Motor neuron (in vitro differentiated cells): ENCODE measurements around the gene TFDP1. TPM values are rescaled to one million over a fixed set of nuclear protein-coding genes. Genes with fewer than 3 reads are reported as not detected.
"Not testable (repeated sequence)": the region's sequence is repeated elsewhere in the genome, so short reads cannot be mapped to it uniquely, and the experiment has no call there.

Experiments
- ATAC-seq, 8 experiments: fragments of 200-7000 bp; cut with Tn5 transposase; replicated peaks in 6 of 8; 2 replicates each; pipeline ENCODE4 v1.8.0; 2021; ENCODE audit warnings: mild to moderate bottlenecking in 8 of 8, moderate library complexity in 8 of 8
- H3K27ac ChIP-seq, 2 donors: fragments of 250-450 bp; sonication (Bioruptor Pico); 2 replicates each; pipeline ENCODE4 v1.9.0; 2021; ENCODE audit warnings: antibody characterized with exemption in 2 of 2, mild to moderate bottlenecking in 2 of 2, moderate library complexity in 1 of 2
- H3K4me1 ChIP-seq, 2 donors: fragments of 250-450 bp; sonication (Bioruptor Pico); replicated peaks in 1 of 2; 2 replicates each; pipeline ENCODE4 v1.6.1; 2021; ENCODE audit warnings: antibody characterized with exemption in 2 of 2, mild to moderate bottlenecking in 2 of 2, moderate library complexity in 1 of 2
- H3K4me3 ChIP-seq, 5 donors: fragments of 250-450 bp; sonication (Bioruptor Pico); 2 replicates each; pipeline ENCODE4 v1.9.0; 2021; ENCODE audit warnings: antibody characterized with exemption in 5 of 5, mild to moderate bottlenecking in 5 of 5, moderate library complexity in 4 of 5
- WGBS, 10 experiments: fragments of 450-650 bp; shearing (Covaris generic); methylation state at CpG; one replicate each; pipeline ENCODE4 v1.0.0; 2022; 5-methylcytosine and 5-hydroxymethylcytosine counted together
- in situ Hi-C, 9 experiments: fragments of 400-800 bp; cut with MboI; loops; one replicate each; pipeline ENCODE4 v1.15.0; 2021; ENCODE audit warnings: low sequenced_read_pairs in 9 of 9, low pct_unique_long_range_greater_than_20kb in 2 of 9; ENCODE audit not compliant: unreplicated experiment in 9 of 9
- total RNA-seq, 8 experiments: library from RNA; unstranded; fragments of 300-600 nt; gene quantifications; 2 replicates each; pipeline versions ENCODE4 v1.2.3 to v1.2.4, GENCODE V29; 2022

The TFDP1 gene
- total RNA-seq, 8 experiments from 2014 or later, result 17.9 to 98.9 (median 39.5) TPM

DNA sequence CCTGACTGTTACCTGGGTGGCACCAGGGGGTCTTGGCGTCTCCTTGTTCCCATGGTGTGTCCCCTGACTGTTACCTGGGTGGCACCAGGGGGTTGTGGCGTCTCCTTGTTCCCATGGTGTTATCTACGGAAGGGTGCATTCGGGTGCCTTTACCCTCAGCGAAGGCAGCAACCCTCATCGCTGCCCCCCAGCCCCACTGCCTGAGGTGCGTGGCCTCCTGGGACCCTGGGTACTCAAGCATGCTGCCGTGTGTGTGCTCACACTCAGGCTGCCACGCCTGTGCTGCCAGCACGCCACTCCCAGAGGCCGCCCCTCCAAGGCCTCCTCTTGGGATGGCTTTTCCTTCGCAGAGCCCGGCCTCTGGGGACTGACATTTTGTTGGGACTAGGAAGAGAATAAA lies 25.1 kb downstream of the TFDP1 start:
- H3K4me3 ChIP-seq, result no peak overlapping the region
- 67 to 100% (median 100%) methylated on average over 1 to 7 of the region's 13 CpGs; no CpG with 5 or more reads in 3 of the 10 experiments for WGBS, 10 experiments
- H3K4me1 ChIP-seq, result no peaks in the 10 kb centered on the region
- in situ Hi-C loops, result no loop called here
- H3K27ac ChIP-seq, result no peak overlapping the region
- no peak for ATAC-seq

DNA sequence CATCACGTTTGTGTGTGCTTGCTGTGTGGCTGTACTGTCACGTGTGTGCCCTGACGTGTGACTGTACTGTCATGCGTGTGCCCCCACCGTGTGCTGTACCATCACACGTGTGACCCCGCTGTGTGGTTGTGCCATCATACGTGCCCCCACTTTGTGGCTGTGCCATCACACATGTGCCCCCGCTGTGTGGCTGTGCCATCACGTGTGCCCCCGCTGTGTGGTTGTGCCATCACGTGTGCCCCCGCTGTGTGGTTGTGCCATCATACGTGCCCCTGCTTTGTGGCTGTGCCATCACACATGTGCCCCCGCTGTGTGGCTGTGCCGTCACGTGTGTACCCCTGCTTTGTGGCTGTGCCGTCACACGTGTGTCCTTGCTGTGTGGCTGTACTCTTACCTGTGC lies 25.7 kb downstream of the TFDP1 start:
- Histone ChIP-seq H3K27ac (no peak overlapping the region), H3K4me3 (no peak overlapping the region), H3K4me1 (no peaks in the 10 kb centered on the region)
- no peak for ATAC-seq
- WGBS, 10 experiments, result 89 to 93% methylated on average over 3 to 9 of the region's 19 CpGs; no CpG with 5 or more reads in 8 of the 10 experiments
- in situ Hi-C loops, result no loop called here

DNA sequence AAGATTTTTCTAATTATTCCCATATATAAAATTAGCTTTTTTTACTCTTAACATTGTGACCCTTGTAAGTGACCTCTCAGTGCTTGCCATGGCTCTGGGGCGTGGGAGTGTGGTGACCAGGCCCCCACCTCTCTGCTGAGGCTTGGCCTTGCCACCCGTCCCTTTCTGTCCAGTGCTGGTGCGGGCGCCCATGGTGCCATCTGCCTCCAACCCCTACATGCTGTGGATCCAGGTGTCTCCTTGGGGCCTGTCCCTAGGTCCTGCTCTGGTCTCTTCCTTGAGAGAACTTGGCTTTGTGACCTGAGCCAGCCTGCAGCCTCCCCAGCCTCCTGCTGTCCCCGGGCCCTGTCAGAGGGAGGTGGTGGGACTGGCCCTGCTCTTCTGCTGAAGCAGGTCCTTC lies 27.4 kb downstream of the TFDP1 start:
- no peak for ATAC-seq
- WGBS, 10 experiments, result 100% methylated on average over 1 of the region's 5 CpGs; no CpG with 5 or more reads in 8 of the 10 experiments
- in situ Hi-C loops, result no loop called here
- Histone ChIP-seq H3K4me3 (no peak overlapping the region), H3K4me1 (no peaks in the 10 kb centered on the region), H3K27ac (no peak overlapping the region)

DNA sequence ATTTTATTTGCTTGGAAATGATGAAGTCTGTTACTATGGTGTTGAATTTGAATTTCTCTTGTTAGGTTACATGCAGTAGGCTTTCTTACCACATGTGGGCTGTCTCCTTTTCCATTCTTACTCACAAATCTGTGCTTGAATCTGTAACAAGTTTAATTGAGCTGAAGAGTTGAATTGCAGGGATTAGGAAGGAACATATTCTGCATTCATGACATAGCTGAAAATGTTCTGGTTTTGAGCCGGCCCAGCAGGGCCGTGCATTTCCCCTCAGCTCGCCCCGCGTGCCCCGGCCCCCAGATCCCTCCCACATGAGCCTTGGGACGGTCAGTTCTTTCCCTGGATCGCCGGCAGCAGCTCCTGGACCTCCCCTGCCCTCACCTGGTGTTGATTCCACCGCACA lies 28.1 kb downstream of the TFDP1 start:
- 60 to 95% methylated on average over 1 to 8 of the region's 10 CpGs; no CpG with 5 or more reads in 8 of the 10 experiments for WGBS, 10 experiments
- H3K4me3 ChIP-seq, result no peak overlapping the region

DNA sequence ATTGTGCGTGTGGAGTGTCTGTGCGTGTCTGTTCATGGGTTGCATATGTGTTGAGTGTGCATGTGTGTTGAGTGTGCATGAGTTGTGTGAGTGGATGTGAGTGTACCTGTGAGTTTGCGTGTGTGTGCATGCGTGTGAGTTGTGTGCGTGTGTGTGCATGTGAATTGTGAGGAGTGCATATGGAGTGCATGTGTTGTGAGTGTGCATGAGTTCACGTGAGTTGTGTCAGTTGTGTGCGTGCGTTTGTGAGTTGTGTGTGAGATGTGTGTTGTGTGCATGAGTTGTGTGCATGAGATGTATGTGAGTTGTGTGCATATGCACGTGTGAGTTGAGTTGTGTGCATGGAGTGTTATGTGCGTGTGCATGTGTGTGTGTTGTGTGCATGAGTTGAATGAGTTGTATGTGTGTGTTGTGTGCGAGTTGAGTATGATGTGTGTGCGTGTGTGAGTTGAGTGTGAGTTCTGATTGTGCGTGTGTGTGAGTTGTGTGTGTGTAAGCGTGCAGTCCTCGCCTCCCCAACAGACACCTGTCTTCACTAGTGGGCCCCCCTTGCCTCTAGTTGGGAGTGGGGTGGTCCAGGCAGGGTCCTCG lies 29.3 kb downstream of the TFDP1 start:
- Histone ChIP-seq H3K4me3 (no peak overlapping the region), H3K4me1 (no peaks in the 10 kb centered on the region), H3K27ac (no peak overlapping the region)
- no peak for ATAC-seq
- WGBS, 10 experiments, result 80 to 100% (median 90%) methylated on average over 1 to 8 of the region's 16 CpGs; no CpG with 5 or more reads in 2 of the 10 experiments
- in situ Hi-C loops, result no loop called here

More for the DNA sequence above, 28.1 kb downstream of the TFDP1 start:
- Histone ChIP-seq H3K4me1 (no peaks in the 10 kb centered on the region), H3K27ac (no peak overlapping the region)
- in situ Hi-C loops, result no loop called here
- ATAC-seq, result peak in 3 of 8 experiments; percentile 45 to 67 (median 47)

DNA sequence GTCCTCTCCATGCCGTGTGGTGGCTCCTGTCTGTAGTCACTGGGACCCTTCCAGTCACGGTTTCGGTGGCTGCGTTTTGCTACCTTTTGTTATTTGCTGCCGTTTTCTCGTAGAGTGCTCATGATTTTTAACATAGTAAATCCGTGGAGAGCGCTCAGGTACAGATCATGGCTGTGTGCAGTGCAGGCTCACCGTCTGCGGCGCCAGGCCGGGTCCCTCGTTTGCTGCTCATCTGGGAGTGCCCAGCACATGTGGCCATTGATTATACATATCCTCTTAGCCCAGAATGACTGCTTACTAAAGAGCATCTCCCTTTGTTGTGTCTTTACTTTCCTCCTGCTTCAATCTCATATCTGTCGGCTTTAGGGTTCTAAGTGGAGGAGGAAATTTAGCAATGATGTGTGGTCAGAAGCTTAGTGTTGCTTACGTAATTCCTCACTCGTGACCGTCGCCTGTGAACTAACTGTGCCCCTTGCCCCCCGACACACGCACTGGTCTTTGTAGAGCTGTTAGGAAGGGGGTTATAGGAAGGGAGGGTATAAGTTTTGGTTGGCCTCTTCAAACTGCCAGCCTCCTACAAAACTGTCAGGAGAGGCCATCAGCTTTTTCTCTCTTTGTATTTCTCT lies 31.8 kb downstream of the TFDP1 start:
- H3K27ac ChIP-seq, result no peak overlapping the region
- WGBS, 10 experiments, result 92 to 100% (median 96%) methylated on average over 3 to 9 of the region's 20 CpGs; no CpG with 5 or more reads in 3 of the 10 experiments
- H3K4me3 ChIP-seq, result no peak overlapping the region
- ATAC-seq, result no peak
- in situ Hi-C loops, result no loop called here
- H3K4me1 ChIP-seq, result no peaks in the 10 kb centered on the region

DNA sequence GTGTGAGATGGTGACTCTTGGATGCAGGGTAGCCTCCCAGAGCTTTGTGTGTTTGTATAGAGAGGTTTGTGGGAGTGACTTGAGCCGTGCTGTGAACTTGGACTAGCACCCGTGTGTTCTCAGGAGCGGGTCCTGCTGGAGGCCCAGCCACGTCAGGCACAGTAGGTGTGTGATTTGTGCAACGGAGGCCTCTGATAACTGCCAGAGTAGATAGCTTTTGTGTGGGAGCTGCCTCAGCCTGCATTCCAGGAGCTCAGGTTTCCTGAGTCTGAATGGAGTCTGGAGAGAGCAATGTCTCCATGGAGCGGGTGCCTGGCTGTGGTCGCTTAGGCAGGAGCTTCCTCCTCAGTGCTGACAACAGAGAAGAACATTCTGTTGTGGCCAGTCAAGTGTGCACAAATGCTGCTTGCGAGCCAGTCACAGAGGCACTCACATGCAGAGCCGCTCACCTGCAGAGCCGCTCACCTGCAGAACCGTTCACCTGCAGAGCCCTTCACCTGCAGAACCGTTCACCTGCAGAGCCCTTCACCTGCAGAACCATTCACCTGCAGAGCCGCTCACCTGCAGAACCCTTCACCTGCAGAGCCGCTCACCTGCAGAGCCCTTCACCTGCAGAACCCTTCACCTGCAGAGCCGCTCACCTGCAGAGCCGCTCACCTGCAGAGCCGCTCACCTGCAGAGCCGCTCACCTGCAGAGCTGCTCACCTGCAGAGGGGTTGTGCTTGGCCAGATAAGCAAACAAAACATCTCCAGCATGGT lies 32.6 kb downstream of the TFDP1 start:
- H3K27ac ChIP-seq, result no peak overlapping the region
- in situ Hi-C loops, result no loop called here
- WGBS, 10 experiments, result 60 to 100% (median 93%) methylated on average over 1 to 7 of the region's 18 CpGs; no CpG with 5 or more reads in 5 of the 10 experiments
- ATAC-seq, result peak in 3 of 8 experiments; percentile 45 to 94 (median 62)
- H3K4me1 ChIP-seq, result no peaks in the 10 kb centered on the region
- no peak overlapping the region for H3K4me3 ChIP-seq

DNA sequence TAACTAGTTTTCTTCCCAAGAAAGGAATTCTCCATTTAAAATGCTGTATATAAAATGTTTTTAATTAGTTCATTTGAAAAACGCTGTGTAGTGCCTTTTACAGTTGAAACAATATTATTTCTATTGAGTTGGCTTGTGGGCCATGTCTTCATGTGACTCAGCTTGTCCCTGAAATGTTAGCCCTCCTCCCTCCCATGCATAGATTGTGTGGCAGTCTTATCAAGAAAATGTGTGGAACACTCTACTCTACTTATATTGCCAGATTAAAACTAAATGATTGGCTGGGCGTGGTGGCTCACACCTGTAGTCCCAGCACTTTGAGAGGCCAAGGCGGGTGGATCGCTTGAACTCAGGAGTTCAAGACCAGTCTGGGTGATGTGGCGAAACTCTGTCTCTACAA lies 33.4 kb downstream of the TFDP1 start:
- H3K27ac ChIP-seq, result no peak overlapping the region
- WGBS, 10 experiments, result 50 to 100% (median 88%) methylated on average over 1 to 5 of the region's 5 CpGs; no CpG with 5 or more reads in 2 of the 10 experiments
- ATAC-seq, result no peak
- in situ Hi-C loops, result no loop called here
- no peaks in the 10 kb centered on the region for H3K4me1 ChIP-seq
- H3K4me3 ChIP-seq, result no peak overlapping the region

DNA sequence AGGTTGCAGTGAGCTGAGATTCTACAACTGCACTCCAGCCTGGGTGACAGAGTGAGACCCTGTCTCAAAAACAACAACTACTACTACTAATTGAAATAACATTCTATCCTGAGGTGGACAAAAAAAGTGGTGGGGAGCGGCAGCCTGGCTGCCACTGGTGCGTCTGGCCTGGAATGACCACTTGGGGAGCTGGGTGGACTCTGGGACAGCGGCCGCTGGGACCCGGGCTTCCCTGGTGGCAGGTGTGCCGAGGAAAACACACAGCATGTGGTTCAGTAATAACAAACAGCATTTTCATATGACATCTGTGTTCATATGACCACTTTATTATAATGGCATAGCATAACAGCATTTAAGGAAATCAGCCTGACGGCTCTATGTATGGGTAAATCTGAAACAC lies 33.9 kb downstream of the TFDP1 start:
- Histone ChIP-seq H3K4me1 (no peaks in the 10 kb centered on the region), H3K4me3 (no peak overlapping the region), H3K27ac (no peak overlapping the region)
- ATAC-seq, result no peak
- 56 to 94% (median 88%) methylated on average over 1 to 5 of the region's 7 CpGs; no CpG with 5 or more reads in 4 of the 10 experiments for WGBS, 10 experiments
- in situ Hi-C loops, result no loop called here

DNA sequence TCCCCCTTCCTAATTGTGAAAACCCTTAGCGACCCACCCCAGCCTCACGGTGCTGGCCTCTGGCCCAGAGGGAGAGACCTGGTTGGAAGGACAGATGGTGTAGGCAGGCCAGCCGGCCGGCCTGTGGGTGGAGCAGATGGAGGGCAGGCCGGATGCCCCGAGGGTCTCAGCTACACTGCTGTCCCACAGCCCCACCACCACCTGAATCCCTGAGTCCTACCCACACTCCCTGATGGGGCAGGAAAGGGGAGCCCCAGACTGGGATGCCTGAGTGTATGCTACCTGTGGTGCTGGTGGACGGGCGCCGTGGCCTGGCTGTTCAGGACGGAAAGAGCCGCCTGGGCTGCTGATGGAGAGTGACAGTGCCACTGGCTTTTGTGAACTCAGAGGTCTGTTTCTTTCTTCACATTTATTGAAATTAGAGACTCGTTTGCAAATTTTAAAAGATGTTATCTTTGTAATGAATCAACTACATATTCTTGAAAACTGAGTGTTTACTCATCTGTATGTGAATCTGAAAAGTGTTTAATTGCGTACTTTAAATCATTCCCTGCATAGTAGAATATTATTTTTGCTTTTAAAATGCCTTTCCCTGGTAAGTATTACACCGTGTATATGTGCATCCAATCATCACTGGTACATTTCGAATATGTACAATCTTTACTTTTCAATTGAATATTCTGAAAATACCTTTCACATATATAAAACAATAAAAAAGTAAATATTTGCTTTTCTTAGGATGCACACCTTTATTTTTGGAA lies 35.7 kb downstream of the TFDP1 start:
- no peaks in the 10 kb centered on the region for H3K4me1 ChIP-seq
- WGBS, 10 experiments, result 4 to 100% (median 85%) methylated on average over 1 to 14 of the region's 15 CpGs
- peak in 4 of 8 experiments; percentile 22 to 85 (median 72) for ATAC-seq
- in situ Hi-C loops, result no loop called here
- no peak overlapping the region for H3K27ac ChIP-seq
- no peak overlapping the region for H3K4me3 ChIP-seq

DNA sequence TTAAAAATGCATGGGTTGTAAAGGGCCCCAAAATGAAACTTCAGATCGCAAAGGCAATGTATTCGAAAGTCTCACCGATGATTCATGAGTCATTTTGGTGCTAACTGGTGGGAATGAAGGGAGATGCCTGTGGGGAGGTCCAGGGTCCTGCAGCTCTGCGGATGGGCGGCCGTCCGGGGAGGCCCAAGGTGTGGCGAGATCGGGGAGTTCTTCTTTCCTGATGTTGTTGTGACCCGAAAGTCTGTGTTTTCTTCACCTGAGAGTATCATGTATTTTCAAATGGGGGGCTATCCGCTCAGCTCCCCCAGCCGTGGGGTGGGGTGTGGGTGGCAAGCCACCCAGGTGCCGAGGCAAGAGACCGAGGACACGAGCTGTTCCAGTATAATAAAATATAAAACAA lies 36.5 kb downstream of the TFDP1 start:
- in situ Hi-C loops, result no loop called here
- H3K27ac ChIP-seq, result no peak overlapping the region

DNA sequence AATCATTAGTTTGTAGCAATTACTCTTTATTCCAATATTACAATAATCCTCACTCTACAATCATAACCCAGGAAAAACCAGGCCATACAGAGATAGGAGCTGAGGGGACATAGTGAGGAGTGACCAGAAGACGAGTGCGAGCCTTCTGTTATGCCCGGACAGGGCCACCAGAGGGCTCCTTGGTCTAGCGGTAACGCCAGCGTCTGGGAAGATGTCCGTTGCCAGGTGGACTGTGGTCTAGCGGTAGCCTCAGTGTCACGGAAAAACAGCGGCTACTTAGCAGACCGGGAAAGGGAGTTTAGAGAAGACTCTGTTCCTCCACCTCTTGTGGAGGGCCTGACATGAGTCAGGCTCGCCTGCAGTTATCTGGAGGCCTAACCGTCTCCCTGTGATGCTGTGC lies 36.9 kb downstream of the TFDP1 start:
- in situ Hi-C loops, ATAC-seq: not testable (repeated sequence)
- WGBS, 10 experiments, result 65% methylated on average over 5 of the region's 13 CpGs; no CpG with 5 or more reads in 9 of the 10 experiments

More for the DNA sequence above, 36.5 kb downstream of the TFDP1 start:
- ATAC-seq, result no peak
- H3K4me1 ChIP-seq, result no peaks in the 10 kb centered on the region
- no peak overlapping the region for H3K4me3 ChIP-seq
- WGBS, 10 experiments, result 20 to 100% (median 100%) methylated on average over 1 to 4 of the region's 15 CpGs; no CpG with 5 or more reads in 3 of the 10 experiments

More for the DNA sequence above, 36.9 kb downstream of the TFDP1 start:
- H3K27ac ChIP-seq, H3K4me1 ChIP-seq, H3K4me3 ChIP-seq: not testable (repeated sequence)
